NB4 (cell line): ENCODE results near the gene RSAD1.

Source experiments
- DNase-seq: peaks from one replicate; pipeline ENCODE4 v3.0.0; 2010; ENCODE audit warnings: low read depth
- H3K4me3 ChIP-seq: one replicate; pipeline ENCODE4 v1.5.1; 2011; ENCODE audit warnings: mild to moderate bottlenecking, low read depth, low read length, moderate library complexity
- CTCF ChIP-seq: IDR thresholded peaks from one replicate; pipeline ENCODE4 v1.5.1; 2012; ENCODE audit warnings: low read depth, low read length
- MAX ChIP-seq: IDR thresholded peaks from 2 replicates; pipeline ENCODE4 v1.6.1; 2011; ENCODE audit warnings: low read depth, low read length
- MYC ChIP-seq: IDR thresholded peaks from 2 replicates; pipeline ENCODE4 v1.6.1; 2011; ENCODE audit warnings: low read depth, low read length
- POLR2A ChIP-seq: IDR thresholded peaks from 2 replicates; pipeline ENCODE4 v1.6.1; 2011; ENCODE audit warnings: mild to moderate bottlenecking; ENCODE audit not compliant: insufficient read length; ENCODE audit errors: extremely low read depth

The RSAD1 gene

GRCh38 chr17:50458701-50459676, 19.7 kb upstream of the RSAD1 start:
- no peak overlapping the region for H3K4me3 ChIP-seq
- no peak for TF ChIP-seq MAX
- no peak for TF ChIP-seq MYC
- no peak for TF ChIP-seq CTCF
- no peak for TF ChIP-seq POLR2A
- DNase-seq, result peak; percentile 91

- TF ChIP-seq POLR2A, result no peak
- no peak for TF ChIP-seq CTCF
- TF ChIP-seq MAX, result no peak
- no peak for TF ChIP-seq MYC
- peak; percentile 63 for DNase-seq
Measured at GRCh38 chr17:50459756-50460155, 18.9 kb upstream of the RSAD1 start.

GRCh38 chr17:50460831-50461526, 17.7 kb upstream of the RSAD1 start:
- DNase-seq, result no peak
- no peak overlapping the region for H3K4me3 ChIP-seq
- TF ChIP-seq CTCF (no peak), MYC (no peak), MAX (no peak), POLR2A (no peak)

More at GRCh38 chr17:50459756-50460155, 18.9 kb upstream of the RSAD1 start:
- H3K4me3 ChIP-seq, result no peak overlapping the region

DNA sequence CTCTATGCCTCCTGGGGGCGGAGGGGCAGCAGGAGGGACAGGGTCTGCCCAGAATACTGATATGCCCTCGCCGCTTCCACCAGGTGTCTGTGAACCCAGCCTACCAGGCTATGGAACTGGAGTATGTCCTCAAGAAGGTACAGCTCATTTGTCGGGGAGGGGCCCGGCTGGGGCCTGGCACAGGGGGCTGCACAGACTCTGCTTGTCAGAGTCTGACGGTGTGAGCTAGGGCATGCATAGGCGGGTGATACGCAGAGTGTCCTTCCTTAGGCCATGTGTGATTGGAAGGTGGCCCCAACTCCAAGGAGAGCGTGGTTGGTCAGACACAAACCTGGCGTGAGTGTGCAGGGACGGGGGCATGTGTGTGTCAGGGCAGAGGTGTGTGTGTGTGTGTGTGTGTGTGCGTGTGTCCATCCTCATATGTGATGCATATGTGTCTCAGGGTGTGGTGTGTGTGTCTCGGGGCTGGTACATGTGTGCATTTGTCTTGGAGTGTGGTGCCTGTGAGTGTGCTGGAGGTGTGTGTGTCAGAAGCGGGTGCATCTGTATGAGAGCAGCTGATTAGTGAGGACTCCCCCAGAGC, 17.0 kb upstream of the RSAD1 start:
- TF ChIP-seq MAX (no peak), CTCF (no peak), POLR2A (no peak), MYC (no peak)
- DNase-seq, result no peak
- no peak overlapping the region for H3K4me3 ChIP-seq

DNA sequence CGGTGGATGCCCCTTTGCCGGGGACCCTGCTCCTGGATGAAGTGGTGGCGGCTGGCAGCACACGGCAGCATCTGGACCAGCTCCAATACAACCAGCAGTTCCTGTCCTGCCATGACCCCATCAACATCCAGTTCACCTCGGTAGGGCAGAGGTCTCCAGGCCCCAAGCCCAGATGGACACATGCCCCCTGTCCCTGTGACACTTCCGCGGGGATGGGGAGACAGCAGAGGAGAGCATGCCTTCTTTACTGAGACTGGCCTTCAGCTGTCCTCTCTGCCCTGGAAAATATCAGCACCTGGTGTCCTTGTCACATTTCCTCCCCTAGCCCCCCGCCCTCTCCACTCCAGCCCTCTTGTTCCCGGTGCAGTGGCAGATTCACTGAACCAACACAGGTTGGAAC, 16.2 kb upstream of the RSAD1 start:
- no peak overlapping the region for H3K4me3 ChIP-seq
- no peak for DNase-seq
- TF ChIP-seq MYC (no peak), MAX (no peak), POLR2A (no peak), CTCF (no peak)
